CD4-positive, alpha-beta T cell (primary cell): ENCODE data around the gene PGS1. TPM values are rescaled to one million over a fixed set of nuclear protein-coding genes. Genes with fewer than 3 reads are reported as not detected.

ENCODE experiments used
- ATAC-seq: fragments of 200-7000 bp; cut with Tn5 transposase; one replicate; pipeline ENCODE4 v1.10.0; 2022; ENCODE audit warnings: mild to moderate bottlenecking; ENCODE audit not compliant: poor library complexity
- CTCF ChIA-PET: fragments of 350-600 bp; sonication (Branson Sonifier 250); formaldehyde crosslinking; loops from one replicate; lab custom pipeline; 2021; ENCODE audit warnings: antibody characterized with exemption, inconsistent platforms; lab: Charles Lee
- POLR2A ChIA-PET: fragments of 350-600 bp; sonication (Branson Sonifier 250); formaldehyde crosslinking; loops from one replicate; lab custom pipeline; 2021; ENCODE audit warnings: antibody characterized with exemption, inconsistent platforms; lab: Charles Lee
- DNase-seq, 14 experiments: peaks; one replicate each; pipeline ENCODE4 v3.0.0-alpha.2; 2013 to 2020; ENCODE audit warnings: mixed read lengths in 2 of 14
- H3K27ac ChIP-seq, 2 donors: one replicate each; pipeline versions ENCODE4 v1.5.1 to v1.7.0; 2013; ENCODE audit warnings: low read length in 2 of 2, low read depth in 1 of 2, mild to moderate bottlenecking in 1 of 2
- H3K27me3 ChIP-seq, 2 experiments: 1 replicate in 1 of 2; 2 replicates in 1 of 2; pipeline versions ENCODE4 v1.6.1 to v1.7.0; 2013; ENCODE audit warnings: low read length in 2 of 2, control low read depth in 1 of 2, mild to moderate bottlenecking in 1 of 2, moderate library complexity in 1 of 2; ENCODE audit not compliant: insufficient read depth in 2 of 2, control insufficient read depth in 1 of 2
- H3K36me3 ChIP-seq: one replicate; pipeline ENCODE4 v1.6.1; 2013; ENCODE audit warnings: low read length, control low read depth; ENCODE audit not compliant: insufficient read depth
- H3K4me1 ChIP-seq: one replicate; pipeline ENCODE4 v1.6.1; 2013; ENCODE audit warnings: low read length, control low read depth; ENCODE audit not compliant: insufficient read depth
- H3K4me3 ChIP-seq: one replicate; pipeline ENCODE4 v1.5.1; 2013; ENCODE audit warnings: mild to moderate bottlenecking, low read length, moderate library complexity
- H3K9me3 ChIP-seq, 2 experiments: 1 replicate in 1 of 2; 2 replicates in 1 of 2; pipeline versions ENCODE4 v1.6.1 to v1.7.0; 2013; ENCODE audit warnings: low read length in 2 of 2, mild to moderate bottlenecking in 2 of 2, control low read depth in 1 of 2, moderate library complexity in 1 of 2; ENCODE audit not compliant: control insufficient read depth in 1 of 2, insufficient read depth in 1 of 2
- H3K27ac Mint-ChIP-seq: one replicate; pipeline ENCODE4 v1.8.0; 2020; ENCODE audit warnings: mixed read lengths
- H3K27me3 Mint-ChIP-seq: one replicate; pipeline ENCODE4 v1.8.0; 2021; ENCODE audit warnings: mixed read lengths
- H3K36me3 Mint-ChIP-seq: one replicate; pipeline ENCODE4 v1.8.0; 2021; ENCODE audit warnings: low read depth, mixed read lengths
- H3K4me1 Mint-ChIP-seq: one replicate; pipeline ENCODE4 v1.8.0; 2021; ENCODE audit warnings: low read depth, mixed read lengths
- H3K4me3 Mint-ChIP-seq: one replicate; pipeline ENCODE4 v1.8.0; 2020; ENCODE audit warnings: mild to moderate bottlenecking, mixed read lengths
- H3K9me3 Mint-ChIP-seq: one replicate; pipeline ENCODE4 v1.8.0; 2020; ENCODE audit warnings: mixed read lengths
- CTCF ChIP-seq: fragments of 200-600 bp; IDR thresholded peaks from one replicate; pipeline ENCODE4 v1.8.0; 2022; ENCODE audit warnings: antibody characterized with exemption, mild to moderate bottlenecking
- intact Hi-C, 2 experiments: fragments of 100-400 bp; cut with DNase I in 1 of 2; cut with micrococcal nuclease in 1 of 2; formaldehyde crosslinking; loops; one replicate each; pipeline versions ENCODE4 v1.15.1 to v1.9.0; 2023 to 2025; cut with DNase I, micrococcal nuclease
- total RNA-seq, 174 experiments: library from RNA in 2 of 174; stranded (reverse) in 2 of 174; gene quantifications; one replicate each; pipeline ENCODE4 v1.2.3 and lab custom pipeline; 2021 to 2026

The PGS1 gene
- total RNA-seq, 2 experiments from 2014 or later = 40.9 to 45.3 TPM

GRCh38 chr17:78346605-78347250 is 31.7 kb upstream of the PGS1 start:
- Histone ChIP-seq H3K36me3 (no peaks in the 10 kb centered on the region), H3K9me3 (no peaks in the 10 kb centered on the region), H3K27ac (no peak overlapping the region), H3K27me3 (no peaks in the 10 kb centered on the region), H3K4me1 (peaks cover 92% of the 10 kb centered on the region), H3K4me3 (no peak overlapping the region)
- Mint-ChIP-seq H3K27ac (peak overlapping the region; percentile 99), H3K36me3 (no peaks in the 10 kb centered on the region), H3K27me3 (no peaks in the 10 kb centered on the region), H3K4me1 (peaks cover 86% of the 10 kb centered on the region), H3K4me3 (peak overlapping the region; percentile 42), H3K9me3 (no peaks in the 10 kb centered on the region)
- no peak for DNase-seq
- ChIA-PET POLR2A (interaction anchor here (1.0 kb wide), 1 partner anchor 10 kb away, joined by 4 read pairs; no protein-coding TSS in a partner anchor), CTCF (interaction anchor here (1.8 to 2.2 kb wide), 2 partner anchors 14 to 76 kb away, joined by 4 to 5 read pairs; partner anchors contain the start of gene SOCS3)
- ATAC-seq = no peak
- TF ChIP-seq CTCF = peak; percentile 23
- intact Hi-C loops = no loop called here

- CTCF ChIA-PET = interaction anchor here (1.8 kb wide), 1 partner anchor 13 kb away, joined by 4 read pairs; the partner anchor contains the start of gene SOCS3
- H3K27ac ChIP-seq = no peak overlapping the region
- H3K27ac Mint-ChIP-seq = peak overlapping the region; percentile 99
- H3K4me1 Mint-ChIP-seq = peaks cover 90% of the 10 kb centered on the region
- ATAC-seq (no peak), DNase-seq (no peak)
- H3K4me1 ChIP-seq = peaks cover 93% of the 10 kb centered on the region
- POLR2A ChIA-PET = interaction anchor here (0.6 to 1.0 kb wide), 4 partner anchors 9 to 33 kb away, joined by 3 to 5 read pairs (median 4); partner anchors contain the start of gene SOCS3
- no peak overlapping the region for H3K4me3 ChIP-seq
- H3K9me3 Mint-ChIP-seq = no peaks in the 10 kb centered on the region
- intact Hi-C loops = no loop called here
- peak overlapping the region; percentile 63 for H3K4me3 Mint-ChIP-seq
- TF ChIP-seq CTCF = no peak
- no peaks in the 10 kb centered on the region for H3K27me3 ChIP-seq
- H3K9me3 ChIP-seq = no peaks in the 10 kb centered on the region
- no peaks in the 10 kb centered on the region for H3K36me3 ChIP-seq
- no peaks in the 10 kb centered on the region for H3K36me3 Mint-ChIP-seq
- H3K27me3 Mint-ChIP-seq = no peaks in the 10 kb centered on the region
Observed at GRCh38 chr17:78347453-78347852, 31.0 kb upstream of the PGS1 start.

- no peak overlapping the region for H3K27ac ChIP-seq
- no peak overlapping the region for H3K4me3 Mint-ChIP-seq
Observed at GRCh38 chr17:78348055-78348770, 30.2 kb upstream of the PGS1 start.

More at GRCh38 chr17:78348055-78348770, 30.2 kb upstream of the PGS1 start:
- H3K27ac Mint-ChIP-seq = peak overlapping the region; percentile 99
- Histone ChIP-seq H3K27me3 (no peaks in the 10 kb centered on the region), H3K9me3 (no peaks in the 10 kb centered on the region), H3K36me3 (no peaks in the 10 kb centered on the region), H3K4me1 (peaks cover 91% of the 10 kb centered on the region), H3K4me3 (no peak overlapping the region)
- DNase-seq = no peak
- ATAC-seq = no peak
- ChIA-PET POLR2A (interaction anchor here (0.6 to 1.2 kb wide), 7 partner anchors 8 to 90 kb away, joined by 3 to 5 read pairs (median 3); partner anchors contain the start of gene SOCS3), CTCF (interaction anchor here (0.7 to 0.9 kb wide), 2 partner anchors 12 to 89 kb away, joined by 3 to 4 read pairs; no protein-coding TSS in a partner anchor)
- peaks cover 85% of the 10 kb centered on the region for H3K4me1 Mint-ChIP-seq
- intact Hi-C loops = no loop called here
- H3K36me3 Mint-ChIP-seq = no peaks in the 10 kb centered on the region
- TF ChIP-seq CTCF = no peak
- no peaks in the 10 kb centered on the region for H3K27me3 Mint-ChIP-seq
- H3K9me3 Mint-ChIP-seq = no peaks in the 10 kb centered on the region
